ENCODE results near the gene RNF148.
"Not testable (repeated sequence)": the region's sequence is repeated elsewhere in the genome, so short reads cannot be mapped to it uniquely, and the experiment has no call there.

Gene RNF148

DNA sequence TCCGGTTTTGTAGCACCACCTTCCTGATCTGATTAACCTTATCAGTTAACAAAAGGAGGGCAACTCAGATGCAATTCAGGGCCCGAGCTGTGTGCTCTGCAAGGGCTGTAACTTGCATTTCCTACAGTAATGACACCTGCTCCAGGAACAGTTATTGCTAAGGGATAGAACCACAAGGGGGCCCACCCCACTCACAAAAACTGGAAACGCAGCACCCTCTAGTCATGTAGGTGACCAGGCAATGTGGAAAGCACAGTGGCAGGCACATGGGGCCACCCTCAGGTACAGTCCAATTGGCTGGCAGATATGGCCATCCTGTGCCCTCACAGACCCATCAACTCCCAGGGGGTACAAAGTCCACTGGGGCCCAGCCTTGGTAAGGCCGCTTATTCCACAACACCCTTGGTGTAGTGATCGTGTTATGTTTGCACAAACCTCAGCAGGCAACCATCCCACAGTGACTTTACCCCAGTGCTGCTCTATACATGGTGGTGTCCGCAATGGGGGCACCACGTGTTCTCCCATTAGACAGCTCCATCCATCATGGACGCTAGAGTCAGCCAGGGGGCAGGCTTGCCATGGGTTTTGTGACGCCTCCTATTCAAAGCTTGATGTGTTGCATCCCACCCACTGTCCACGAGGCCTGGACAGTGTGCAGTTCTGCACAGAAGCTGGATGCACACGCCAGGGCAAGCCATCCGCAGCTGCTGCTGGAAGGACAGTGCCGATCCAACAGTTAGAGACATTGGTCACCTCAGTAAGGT lies 13.2 kb downstream of the RNF148 start:
- FAIRE-seq: no peak

GRCh38 chr7:122688400-122688998 lies 14.2 kb downstream of the RNF148 start:
- FAIRE-seq: no peak

- no peak for FAIRE-seq
Measured at GRCh38 chr7:122686360-122686878, 16.3 kb downstream of the RNF148 start.

GRCh38 chr7:122684504-122684903 lies 18.2 kb downstream of the RNF148 start:
- FAIRE-seq: no peak

DNA sequence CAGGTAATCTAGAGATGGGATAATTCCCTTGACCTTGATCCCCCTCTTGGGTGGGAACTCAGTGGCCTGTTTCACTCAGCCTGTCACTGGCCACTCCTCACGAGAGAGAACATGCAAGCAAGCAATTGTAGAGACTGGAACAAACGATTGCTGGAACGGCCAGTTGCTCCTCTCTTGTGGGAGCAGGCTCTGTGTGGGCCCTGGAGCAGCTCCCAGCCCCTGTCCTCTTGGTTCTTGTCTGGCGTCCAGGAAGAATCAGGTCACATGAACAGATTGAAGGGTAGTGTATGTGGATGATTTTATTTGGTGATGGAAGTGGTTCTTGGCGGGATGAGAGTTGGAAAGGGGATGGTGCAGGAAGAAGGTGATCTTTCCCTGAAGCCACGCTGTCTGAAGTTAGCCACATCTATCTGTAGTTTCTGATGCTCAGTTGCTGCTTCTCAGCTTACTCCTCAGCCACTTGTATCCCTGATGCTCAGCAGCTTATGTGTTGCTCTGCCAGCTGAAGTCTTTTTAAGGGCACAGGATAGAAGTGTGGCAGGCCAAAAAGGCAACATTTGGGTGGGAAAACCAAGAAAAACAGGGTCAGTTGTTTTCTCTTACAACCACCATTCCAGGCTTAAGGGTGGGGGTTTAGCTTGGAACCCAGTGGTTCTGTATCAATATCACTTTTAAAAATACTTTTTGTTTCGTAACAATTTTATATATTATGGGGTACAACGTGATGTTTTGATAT lies 19.7 kb downstream of the RNF148 start:
- FAIRE-seq: no peak

DNA sequence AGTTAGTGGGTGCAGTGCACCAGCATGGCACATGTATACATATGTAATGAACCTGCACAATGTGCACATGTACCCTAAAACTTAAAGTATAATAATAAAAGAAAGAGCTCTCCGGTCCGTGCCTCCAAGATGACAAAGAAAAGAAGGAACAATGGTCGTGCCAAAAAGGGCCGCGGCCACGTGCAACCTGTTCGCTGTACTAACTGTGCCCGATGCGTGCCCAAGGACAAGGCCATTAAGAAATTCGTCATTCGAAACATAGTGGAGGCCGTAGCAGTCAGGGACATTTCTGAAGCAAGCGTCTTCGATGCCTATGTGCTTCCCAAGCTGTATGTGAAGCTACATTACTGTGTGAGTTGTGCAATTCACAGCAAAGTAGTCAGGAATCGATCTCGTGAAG lies 21.5 kb downstream of the RNF148 start:
- FAIRE-seq: not testable (repeated sequence)

DNA sequence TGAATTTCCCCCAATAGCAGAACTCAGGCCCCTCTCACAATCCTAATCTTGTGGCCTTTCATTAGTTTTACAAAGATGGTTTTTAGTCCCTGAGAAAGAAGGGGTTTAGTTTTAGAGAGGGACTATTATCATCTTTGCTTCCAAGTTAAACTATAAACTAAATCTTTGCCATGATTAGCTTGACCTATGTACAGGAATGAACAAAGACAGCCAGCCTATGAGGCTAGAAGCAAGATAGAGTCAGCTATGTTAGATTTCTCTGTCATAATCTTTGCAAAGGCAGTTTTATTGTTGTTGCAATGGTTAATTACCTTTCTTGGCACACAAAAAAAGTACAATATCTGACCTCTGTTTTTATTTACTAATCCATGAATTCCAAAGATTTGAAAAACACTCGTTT lies 22.9 kb downstream of the RNF148 start:
- no peak for FAIRE-seq

DNA sequence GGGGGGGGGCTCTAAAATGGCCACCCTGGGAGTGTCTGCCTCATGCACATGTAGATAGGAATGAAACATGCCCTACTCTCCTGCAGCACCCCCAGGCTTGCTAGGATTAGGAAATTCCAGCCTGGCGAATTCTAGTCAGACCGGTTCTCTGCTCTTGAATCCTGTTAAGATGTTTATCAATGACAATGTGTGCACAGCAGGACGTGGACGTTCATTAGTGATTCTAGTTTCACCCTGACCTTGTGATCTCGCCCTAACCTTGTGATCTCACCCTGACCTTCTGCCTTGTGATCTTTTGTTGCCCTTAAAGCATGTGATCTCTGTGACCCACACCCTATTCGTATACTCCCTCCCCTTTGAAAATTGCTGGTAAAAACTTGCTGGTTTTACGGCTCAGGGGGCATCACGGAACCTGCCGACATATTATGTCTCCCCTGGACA lies 23.4 kb downstream of the RNF148 start:
- FAIRE-seq: not testable (repeated sequence)

- no peak for FAIRE-seq
Measured at GRCh38 chr7:122677149-122677548, 25.6 kb downstream of the RNF148 start.

DNA sequence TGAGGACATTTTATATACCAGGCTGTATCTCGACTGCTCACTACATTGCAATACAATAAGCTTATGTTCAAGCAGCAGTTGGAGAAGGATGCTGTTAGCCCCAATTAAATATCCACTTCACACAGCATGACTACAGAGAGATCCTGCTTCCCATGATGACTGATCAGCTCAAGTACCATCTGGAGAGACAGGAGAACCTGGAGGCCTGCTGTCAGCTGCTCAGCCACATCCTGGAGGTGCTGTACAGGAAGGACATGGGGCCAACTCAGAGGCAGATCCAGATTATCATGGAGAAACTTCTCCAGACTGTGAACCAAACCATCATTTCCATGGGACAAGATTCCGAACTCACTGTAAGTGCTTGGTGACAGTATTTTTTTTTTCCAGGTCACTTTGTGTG lies 26.3 kb downstream of the RNF148 start:
- no peak for FAIRE-seq

DNA sequence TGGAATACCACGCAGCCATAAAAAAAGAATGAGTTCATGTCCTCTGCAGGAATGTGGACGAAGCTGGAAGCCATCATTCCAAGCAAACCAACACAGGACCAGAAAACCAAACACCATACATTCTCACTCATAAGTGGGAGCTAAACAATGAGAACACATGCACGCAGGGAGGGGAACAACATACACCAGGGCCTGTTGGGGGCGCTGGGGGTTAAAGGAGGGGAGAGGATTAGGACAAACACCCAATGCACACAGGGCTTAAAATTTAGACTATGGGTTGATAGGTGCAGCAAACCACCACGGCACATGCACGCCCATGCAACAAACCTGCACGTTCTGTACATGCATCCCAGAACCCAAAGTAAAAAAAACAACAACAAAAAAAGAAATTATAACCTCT lies 27.1 kb downstream of the RNF148 start:
- FAIRE-seq: no peak

GRCh38 chr7:122675011-122675410 lies 27.7 kb downstream of the RNF148 start:
- FAIRE-seq: no peak

DNA sequence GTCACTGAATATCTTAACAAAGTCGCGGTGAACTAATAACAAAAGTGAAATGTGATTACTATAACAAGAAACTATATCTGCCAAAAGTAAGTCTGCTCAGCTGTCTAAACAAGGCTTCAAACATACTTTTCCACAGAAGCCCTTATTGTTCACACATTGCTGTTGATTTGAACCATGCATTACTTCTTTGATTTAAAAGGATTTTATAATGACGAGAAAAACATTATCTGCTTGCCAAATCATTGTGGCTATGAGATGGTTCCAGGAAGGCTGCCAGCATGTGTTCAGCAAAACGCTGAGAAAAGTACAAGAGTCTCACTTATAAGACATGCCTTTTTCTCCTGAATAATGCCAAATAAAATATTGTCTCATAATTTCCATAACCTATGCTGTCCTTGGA lies 28.2 kb downstream of the RNF148 start:
- FAIRE-seq: no peak

DNA sequence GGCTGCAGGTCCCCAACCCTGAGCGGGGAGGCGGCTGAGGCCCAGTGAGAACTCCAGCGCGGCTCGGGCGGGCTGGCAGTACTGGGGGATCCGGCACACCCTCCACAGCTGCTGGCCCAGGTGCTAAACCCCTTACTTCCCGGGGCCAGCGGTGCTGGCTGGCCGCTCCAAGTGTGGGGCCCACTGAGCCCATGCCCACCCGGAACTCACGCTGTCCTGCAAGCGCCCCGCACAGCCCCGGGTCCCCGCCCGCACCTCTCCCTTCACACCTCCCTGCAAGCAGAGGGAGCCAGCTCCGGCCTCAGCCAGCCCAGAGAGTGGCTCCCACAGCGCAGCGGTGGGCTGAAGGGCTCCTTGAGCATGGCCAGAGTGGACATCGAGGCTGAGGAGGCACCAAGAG lies 28.8 kb downstream of the RNF148 start:
- no peak for FAIRE-seq

- FAIRE-seq: no peak
Measured at GRCh38 chr7:122672536-122672935, 30.2 kb downstream of the RNF148 start.

- no peak for FAIRE-seq
Measured at GRCh38 chr7:122663733-122664132, 39.0 kb downstream of the RNF148 start.

DNA sequence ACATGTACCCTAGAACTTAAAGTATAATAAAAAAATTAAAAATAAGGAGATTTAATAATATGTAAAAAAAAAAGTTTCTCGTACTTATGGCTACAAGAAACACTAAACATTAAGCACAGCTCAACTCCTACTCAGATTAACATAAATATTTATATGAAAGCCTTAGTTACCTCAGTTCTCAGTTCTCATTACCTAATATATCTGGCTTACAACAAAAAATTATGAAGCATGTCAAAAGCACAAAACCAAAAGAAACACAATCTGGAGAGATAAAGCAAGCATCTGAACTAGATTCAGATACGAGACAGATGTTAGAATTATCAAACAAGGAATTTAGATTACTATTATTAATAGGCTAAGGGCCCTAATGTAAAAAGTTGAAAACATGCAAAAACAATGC lies 43.9 kb downstream of the RNF148 start:
- FAIRE-seq: no peak

DNA sequence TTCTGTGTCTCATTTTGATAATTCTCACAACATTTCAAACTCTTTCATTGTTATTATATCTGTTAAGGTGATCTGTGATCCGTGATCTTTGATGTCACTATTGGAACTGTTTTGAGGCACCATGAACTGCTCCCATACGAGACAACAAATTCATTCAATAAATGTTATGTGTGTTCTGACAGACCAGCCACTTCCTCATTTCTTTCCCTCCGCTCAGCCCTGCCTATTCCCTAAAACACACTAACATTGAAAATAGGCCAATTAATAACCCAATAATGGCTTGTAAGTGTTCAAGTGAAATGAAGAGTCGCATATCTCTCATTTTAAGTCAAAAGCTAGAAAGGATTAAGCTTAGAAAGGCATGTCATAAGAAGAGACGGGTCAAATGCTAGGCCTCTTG lies 49.0 kb downstream of the RNF148 start:
- FAIRE-seq: no peak

GRCh38 chr7:122652876-122653275 lies 49.8 kb downstream of the RNF148 start:
- no peak for FAIRE-seq
